Measurements from ENCODE around the gene FAM219A.

DNA sequence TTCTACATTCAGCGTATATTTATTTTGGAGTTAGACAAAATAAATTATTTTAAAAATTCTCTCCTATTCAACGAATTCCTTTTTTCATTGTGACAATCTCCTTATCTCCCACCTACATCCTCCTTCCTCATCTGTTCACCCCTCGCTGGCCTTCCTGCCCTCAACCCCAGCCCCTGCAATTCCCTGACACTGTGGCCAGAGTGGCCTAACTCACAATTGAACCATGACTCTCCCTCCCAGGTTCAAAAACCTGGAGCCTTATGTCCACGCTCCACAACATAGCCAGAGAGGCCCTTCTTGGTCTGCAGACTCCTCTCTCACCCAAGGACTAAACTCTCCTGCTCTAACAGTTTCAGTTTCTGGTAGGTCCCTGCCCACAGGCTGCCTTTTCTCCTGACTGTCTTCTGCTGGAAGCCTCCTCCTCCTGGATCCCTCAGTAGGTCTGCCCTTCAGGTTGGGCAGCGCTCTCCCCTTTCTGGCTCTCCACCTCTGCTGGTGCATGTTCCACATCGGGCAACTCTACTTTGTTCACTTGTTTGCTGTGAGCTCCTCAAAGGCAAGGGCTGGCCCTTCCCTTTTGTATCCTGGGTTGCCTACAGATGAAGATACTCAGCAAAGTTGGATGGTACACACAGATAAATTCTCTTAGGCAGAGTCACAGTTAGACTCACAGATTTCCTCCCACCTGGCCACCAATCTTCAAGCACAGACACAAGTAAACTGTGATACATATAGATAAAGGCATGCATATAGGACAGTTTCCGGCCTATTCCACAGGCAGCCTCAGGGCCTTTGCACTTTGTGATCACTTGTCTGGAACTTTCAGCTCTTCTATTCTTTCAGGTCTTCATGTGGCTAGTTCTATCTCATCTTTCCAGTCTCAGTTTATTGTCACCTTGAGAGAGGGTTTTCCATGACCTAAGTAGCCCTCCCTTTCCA, 61.8 kb downstream of the FAM219A start:
- TF ChIP-seq, protein P1, sequence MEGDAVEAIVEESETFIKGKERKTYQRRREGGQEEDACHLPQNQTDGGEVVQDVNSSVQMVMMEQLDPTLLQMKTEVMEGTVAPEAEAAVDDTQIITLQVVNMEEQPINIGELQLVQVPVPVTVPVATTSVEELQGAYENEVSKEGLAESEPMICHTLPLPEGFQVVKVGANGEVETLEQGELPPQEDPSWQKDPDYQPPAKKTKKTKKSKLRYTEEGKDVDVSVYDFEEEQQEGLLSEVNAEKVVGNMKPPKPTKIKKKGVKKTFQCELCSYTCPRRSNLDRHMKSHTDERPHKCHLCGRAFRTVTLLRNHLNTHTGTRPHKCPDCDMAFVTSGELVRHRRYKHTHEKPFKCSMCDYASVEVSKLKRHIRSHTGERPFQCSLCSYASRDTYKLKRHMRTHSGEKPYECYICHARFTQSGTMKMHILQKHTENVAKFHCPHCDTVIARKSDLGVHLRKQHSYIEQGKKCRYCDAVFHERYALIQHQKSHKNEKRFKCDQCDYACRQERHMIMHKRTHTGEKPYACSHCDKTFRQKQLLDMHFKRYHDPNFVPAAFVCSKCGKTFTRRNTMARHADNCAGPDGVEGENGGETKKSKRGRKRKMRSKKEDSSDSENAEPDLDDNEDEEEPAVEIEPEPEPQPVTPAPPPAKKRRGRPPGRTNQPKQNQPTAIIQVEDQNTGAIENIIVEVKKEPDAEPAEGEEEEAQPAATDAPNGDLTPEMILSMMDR (IDR thresholded peaks at IDR 0.05) = no peak
- TF ChIP-seq POLR2A (IDR thresholded peaks at IDR 0.05) = no peak

Measured in lower leg skin (tissue), 3 donors.